GM12864 (cell line): ENCODE data around the gene CPAMD8.

Source experiments
- DNase-seq: peaks from one replicate; pipeline ENCODE4 v3.0.0-alpha.2; 2011; ENCODE audit warnings: low read depth
- H3K4me3 ChIP-seq: 2 replicates; pipeline ENCODE4 v1.5.1; 2011; ENCODE audit warnings: mild to moderate bottlenecking, low read depth, low read length, control low read depth
- CTCF ChIP-seq: IDR thresholded peaks from 2 replicates; pipeline ENCODE4 v1.5.1; 2011; ENCODE audit warnings: low read depth, mild to moderate bottlenecking, moderate library complexity, low read length, control low read depth, inconsistent platforms; ENCODE audit errors: missing control alignments

The CPAMD8 gene

GRCh38 chr19:16898361-16899015 lies 128.1 kb downstream of the CPAMD8 start:
- DNase-seq: no peak
- H3K4me3 ChIP-seq: no peak overlapping the region
- TF ChIP-seq CTCF: no peak

GRCh38 chr19:16897856-16898161 lies 128.8 kb downstream of the CPAMD8 start:
- no peak for DNase-seq
- no peak for TF ChIP-seq CTCF
- H3K4me3 ChIP-seq: peak overlapping the region; percentile 73

DNA sequence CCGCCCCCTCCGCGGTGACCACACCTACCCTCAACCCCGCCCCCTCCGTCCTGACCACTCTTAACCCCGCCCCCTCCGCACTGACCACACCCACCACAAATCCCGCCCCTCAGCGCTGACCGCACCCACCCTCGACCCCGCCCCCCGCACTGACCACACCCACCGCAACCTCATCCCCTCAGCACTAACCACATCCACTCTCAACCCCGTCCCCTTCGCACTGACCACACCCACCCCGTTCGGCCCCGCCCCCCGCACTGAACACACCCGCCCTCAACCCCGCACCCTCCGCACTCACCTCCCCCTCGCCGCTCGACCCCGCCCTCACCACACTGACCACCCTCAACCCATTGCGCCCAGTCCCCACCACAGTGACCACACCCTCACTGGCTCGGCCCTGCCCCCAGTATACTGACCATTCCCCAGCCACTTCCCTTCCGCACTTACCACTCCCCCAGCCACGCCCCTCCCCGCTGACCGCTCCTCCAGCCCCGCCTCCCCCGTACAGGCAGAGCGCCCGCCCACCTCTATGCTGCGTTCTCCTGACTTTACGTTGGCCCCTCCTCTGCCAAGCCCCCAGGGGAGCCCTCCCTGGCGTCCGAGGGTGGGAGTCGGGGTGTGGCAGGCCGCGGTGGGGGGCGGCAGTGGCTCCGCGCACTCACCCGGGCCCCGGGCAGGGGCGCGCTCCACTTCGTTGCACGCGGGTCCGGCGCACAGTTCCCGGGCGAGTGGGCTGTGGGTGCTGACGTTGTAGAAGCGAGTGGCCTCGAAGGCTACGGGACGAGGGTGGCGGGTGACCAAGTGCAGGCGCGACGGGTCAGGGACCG lies 129.4 kb downstream of the CPAMD8 start:
- peak overlapping the region; percentile 73 for H3K4me3 ChIP-seq
- TF ChIP-seq CTCF: no peak
- DNase-seq: peak; percentile 62

DNA sequence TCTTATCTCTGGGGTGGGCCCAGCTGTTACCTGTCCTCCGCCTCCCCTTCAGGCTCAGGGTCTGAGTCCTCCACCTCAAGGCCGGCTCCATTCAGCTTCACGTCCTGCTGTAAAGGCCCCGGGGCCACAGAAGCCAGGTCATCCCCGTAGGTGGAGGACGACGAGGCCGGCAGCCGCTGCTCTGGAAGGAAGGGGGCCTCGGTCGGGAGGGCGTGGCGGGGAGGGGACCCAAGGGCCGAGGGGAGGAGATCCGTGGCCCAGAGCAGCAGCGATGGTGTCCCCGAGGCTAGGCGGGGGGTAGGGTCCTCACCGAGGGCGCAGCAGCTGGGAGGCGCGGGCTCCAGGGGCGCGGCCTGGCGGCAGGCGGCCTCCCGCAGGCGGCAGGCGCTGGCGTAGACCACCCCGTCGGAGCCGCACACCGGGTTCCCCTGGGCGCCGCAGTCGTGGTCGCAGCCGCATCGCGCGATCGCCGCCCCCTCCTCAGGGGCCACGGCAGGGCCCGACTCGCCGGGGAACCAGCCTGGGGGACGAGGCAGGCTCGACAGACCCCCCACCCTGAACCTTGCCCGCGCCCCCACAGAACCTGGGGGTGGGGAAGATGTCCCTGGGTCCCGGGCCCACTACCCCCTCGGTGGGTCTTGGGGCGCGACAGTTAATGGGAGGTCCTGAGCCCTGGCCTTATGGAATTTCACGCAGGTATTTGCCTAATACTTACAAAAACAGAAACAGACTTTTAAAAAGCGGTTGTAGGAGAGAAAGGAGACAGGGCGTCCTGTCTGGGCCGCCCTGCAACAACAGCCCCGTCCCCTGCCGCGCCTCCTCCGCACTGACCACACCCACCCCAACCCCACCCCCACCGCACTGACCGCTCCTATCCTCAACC lies 130.2 kb downstream of the CPAMD8 start:
- peak overlapping the region; percentile 47 for H3K4me3 ChIP-seq
- no peak for TF ChIP-seq CTCF
- no peak for DNase-seq

DNA sequence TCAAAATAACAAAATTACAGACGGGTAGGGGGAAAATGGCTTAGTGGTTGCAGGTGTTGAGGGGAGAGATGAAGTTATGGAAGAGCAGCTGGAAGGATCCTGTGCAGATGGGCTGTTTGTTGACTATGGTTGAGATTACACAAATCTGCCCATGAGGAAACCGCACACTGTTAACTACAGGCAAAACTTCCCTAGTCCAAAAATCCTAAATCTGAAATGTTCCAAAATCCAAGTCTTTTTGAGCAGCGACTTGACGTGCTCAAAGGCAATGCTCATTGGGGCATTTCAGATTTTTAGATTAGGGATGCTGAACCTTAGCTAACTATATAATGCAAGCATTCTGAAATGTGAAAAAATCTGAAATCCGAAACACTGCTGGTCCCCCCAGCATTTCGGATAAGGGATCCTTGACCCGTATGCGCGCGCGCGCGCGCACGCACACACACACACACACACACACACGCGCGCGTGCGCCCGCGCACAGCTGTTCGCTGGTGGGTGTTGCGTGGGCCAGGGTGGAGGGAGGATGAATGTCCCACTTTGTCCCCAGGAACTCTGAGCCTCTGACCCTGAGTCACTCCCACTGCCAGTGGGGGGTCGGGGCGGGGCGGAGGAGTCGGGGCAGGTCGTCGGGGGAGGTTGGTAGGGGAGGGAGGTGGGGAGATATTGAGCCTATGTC lies 131.0 kb downstream of the CPAMD8 start:
- no peak overlapping the region for H3K4me3 ChIP-seq
- no peak for TF ChIP-seq CTCF
- DNase-seq: no peak

DNA sequence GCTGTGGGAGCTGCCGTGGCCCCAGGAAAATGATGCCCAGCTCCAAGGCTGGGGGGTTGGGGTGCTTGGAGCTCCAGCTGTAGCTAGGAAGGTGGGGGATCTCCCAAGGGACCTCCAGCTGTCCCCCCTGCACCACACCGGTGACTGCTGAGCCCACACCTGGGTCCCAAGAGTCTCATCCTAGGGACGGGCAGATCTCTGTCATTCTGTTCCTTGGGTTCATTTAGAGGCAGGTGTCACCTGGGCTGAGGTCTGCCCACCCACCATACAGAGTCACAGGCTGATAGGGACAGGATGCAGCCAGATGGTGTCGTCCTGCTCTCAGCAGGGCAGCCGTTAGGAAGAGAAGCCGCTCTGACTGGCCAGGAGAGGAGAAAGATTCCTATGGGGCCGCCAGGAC lies 132.5 kb downstream of the CPAMD8 start:
- no peak for TF ChIP-seq CTCF
- H3K4me3 ChIP-seq: no peak overlapping the region
- no peak for DNase-seq
